HG02938 (cell line): Measurements from ENCODE around the gene BCAT1.
"Not testable (repeated sequence)": the region's sequence is repeated elsewhere in the genome, so short reads cannot be mapped to it uniquely, and the experiment has no call there.

Experiments
- ATAC-seq: cut with Tn5 transposase; IDR thresholded peaks from one replicate; pipeline ENCODE4 v1.9.1; 2021; ENCODE audit warnings: mild to moderate bottlenecking, moderate library complexity; ENCODE audit not compliant: unreplicated experiment

The BCAT1 gene

GRCh38 chr12:24860546-24860945 lies 88.4 kb downstream of the BCAT1 start:
- ATAC-seq: no peak

DNA sequence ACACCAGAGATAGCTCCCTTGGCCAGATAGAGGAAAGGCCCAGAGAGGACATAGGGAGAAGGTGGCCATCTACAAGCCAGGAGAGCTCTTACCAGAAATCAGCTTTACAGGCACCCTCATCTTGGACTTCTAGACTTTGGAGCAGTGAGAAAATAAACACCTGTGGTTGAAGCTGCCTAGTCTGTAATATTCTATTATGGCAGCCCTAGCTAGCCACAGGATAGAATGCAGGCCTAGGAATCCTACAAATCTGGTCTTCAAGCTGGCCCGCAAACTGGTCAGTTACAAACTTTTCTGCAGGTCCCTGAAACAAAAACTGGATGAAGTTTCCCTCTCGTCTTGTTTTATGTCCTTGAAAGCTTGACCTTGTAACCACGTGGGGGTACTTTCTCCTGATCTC lies 92.4 kb downstream of the BCAT1 start:
- ATAC-seq: no peak

- no peak for ATAC-seq
These were observed 94.0 kb downstream of the BCAT1 start for GRCh38 chr12:24854908-24855307.

- ATAC-seq: no peak
These were observed 94.9 kb downstream of the BCAT1 start for GRCh38 chr12:24854017-24854416.

DNA sequence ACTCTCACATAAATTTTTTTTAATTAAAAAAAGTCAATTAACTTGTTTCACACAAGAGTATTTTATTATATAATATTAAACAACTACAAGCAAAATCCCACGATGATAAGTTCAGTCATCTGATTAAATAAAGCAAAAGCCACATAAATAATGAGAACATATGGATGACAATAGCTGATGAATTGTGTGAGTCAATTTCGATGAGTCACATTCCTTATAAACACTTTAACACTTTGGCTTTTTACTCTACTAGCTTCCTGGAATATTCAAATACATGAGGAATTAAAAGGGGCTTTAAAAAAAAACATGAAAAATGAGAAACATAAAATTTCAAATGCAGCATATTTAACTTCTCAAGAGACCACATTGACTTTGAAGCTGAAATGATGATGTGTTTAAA lies 95.3 kb downstream of the BCAT1 start:
- no peak for ATAC-seq

DNA sequence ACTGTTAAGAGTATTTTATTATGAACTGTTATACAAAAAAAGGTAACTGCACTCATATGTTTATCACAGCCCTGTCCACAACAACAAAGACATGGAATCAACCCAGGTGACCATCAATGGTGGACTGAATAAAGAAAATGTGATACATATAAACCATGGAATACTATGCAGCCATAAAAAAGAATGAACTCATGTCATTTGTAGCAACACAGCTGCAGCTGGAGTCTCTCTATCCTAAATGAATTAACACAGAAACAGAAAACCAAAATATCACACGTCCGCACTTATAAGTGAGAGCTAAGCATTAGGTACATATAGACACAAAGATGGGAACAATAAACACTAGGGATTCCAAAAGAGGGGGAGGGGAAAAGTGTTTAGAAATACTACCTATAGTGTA lies 95.8 kb downstream of the BCAT1 start:
- ATAC-seq: no peak

- no peak for ATAC-seq
These were observed 96.5 kb downstream of the BCAT1 start for GRCh38 chr12:24852420-24852819.

DNA sequence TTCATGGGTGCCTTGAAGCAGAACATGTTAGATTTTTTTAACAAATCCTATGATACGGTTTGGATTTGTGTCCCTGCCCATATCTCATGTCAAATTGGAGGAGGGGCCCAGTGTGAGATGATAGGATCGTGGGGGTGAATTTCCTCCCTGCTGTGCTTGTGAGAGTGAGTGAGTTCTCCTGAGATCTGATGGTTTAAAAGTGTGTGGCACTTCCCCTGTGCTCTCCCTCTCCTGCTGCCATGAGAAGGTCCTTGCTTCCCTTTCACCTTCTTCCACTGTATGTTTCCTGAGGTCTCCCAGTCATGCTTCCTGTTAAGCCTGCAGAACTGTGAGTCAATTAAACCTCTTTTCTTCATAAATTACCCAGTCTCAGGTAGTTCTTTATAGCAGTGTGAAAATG lies 97.0 kb downstream of the BCAT1 start:
- not testable (repeated sequence) for ATAC-seq

DNA sequence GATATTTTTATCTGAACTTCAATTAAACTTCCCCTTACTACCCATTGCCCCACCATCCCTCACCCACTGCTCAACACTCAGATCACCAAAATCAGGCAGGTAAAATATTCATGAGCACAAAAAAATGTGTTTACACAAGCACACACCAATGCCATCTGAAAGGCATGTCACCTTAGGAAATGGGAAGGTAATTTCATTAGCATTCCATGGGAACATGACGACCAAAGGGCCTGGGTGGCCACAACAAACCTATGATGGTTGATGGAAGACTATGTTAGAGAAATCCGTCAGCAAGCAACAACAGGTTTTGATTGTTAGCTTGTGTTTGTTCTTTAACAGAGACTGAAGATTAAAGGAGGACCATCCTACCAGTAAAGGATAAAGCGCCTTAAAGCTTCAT lies 97.6 kb downstream of the BCAT1 start:
- no peak for ATAC-seq

DNA sequence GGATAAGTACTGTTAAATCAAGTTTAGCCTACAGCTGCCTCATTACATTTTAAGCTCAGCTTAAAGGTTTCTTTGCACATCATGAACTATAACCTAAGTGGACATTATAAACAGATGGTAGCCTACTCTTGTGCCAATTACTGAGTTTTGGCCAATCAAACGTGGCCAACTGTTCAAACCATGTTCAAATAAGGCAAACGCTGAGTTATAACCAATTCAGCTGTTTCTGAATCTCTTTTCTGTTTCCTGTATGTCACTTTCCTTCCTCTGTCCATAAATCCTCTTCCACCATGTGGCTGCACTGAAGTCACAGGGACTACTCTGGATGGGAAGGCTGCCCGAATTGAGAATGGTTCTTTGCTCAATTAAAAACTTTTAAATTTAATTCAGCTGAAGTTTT lies 98.4 kb downstream of the BCAT1 start:
- no peak for ATAC-seq

DNA sequence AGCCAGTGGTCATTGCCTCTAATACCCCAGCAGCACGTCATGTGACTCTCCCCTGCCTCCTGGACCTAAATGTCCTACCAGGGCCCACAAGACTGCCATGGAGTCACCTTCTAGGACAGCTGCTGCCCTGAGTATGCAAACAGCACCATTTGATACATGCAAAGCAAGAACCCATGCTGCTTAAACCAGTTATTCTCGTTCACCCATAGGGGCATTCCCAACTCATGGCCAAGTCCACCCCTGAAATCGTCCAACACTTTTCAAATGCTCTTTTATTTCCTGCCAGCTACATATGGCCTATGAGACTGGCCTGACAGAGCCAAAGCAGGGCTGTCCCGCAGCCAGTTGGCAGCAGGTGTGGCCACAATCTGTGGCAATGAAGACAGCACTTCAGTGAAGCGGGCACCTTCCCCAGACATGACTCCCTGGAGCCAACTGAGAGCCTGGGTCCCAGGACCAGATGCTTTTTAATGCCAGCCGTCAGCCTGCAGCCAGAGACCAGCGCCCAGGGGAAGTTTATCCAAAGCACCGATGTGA lies 99.9 kb downstream of the BCAT1 start:
- no peak for ATAC-seq

DNA sequence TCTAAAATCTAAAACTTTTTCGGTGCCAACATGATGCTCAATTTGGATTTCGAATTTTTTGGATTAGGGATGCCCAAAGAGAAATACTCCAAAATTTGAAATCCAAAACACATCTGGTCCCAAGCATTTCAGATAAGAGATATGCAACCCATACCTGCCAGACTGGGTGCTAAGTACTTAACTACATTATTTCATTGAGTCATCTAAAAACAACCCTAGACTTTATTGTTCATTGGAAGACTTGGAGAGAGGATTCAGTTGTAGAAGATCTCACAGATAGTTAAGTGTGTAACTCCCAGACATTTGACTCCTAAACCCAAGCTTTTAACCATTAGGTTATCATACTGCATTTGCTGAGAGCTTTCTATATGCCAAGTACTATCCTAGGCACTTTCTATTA lies 102.2 kb downstream of the BCAT1 start:
- no peak for ATAC-seq

- no peak for ATAC-seq
These were observed 103.3 kb downstream of the BCAT1 start for GRCh38 chr12:24845615-24846014.

- ATAC-seq: no peak
These were observed 108.7 kb downstream of the BCAT1 start for GRCh38 chr12:24840046-24840800.

DNA sequence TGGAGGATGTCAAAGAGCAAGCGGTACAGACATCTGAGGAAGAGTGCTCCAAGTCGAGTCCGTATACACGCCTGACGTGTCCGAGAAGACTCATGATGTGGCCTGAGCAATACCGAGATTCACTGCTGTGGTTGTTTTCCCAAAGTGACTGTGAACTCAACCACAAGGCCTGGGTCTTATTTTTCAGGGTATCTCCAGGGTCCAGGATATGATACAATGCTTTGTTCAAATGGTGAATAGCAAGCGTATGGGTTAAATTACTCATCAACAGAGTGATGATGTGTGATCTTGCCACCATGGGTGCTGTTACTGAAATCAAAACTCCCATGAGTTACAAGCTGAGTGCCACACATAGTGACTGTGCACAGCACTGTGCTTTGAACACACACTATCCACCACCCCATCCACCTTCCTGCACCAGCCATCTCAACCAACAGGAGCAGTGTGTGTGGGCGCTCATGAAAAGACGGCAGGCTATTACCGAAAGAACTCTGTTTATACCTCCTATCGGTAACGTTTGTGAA lies 109.6 kb downstream of the BCAT1 start:
- ATAC-seq: peak; percentile 85

GRCh38 chr12:24838531-24838950 lies 110.4 kb downstream of the BCAT1 start:
- ATAC-seq: peak; percentile 46

- no peak for ATAC-seq
These were observed 113.5 kb downstream of the BCAT1 start for GRCh38 chr12:24835377-24835776.

- no peak for ATAC-seq
These were observed 115.4 kb downstream of the BCAT1 start for GRCh38 chr12:24833513-24833912.

- no peak for ATAC-seq
These were observed 124.9 kb downstream of the BCAT1 start for GRCh38 chr12:24823808-24824515.

- ATAC-seq: peak; percentile 76
These were observed 126.6 kb downstream of the BCAT1 start for GRCh38 chr12:24822121-24822899.

DNA sequence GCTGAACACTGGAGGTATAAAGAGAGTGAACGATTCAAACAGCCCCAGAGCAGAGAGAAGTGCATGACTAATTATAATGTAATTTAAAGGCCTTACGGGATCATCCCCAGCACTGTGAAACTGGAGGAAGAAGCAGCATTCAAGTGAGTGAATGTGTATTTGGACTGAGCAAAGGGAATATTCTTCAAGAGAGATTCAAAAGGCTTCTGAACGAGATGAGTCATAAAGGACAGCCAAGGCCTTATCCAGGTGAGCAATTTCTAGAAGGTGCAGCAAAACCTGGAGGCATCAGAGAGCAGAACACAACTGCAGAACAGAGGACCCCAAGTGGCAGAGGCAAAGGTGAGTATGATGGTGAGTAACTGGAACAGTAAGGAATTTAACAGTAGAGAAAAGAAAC lies 127.2 kb downstream of the BCAT1 start:
- ATAC-seq: peak; percentile 34
